GM19438 (cell line): ENCODE measurements around the gene CYP2R1.

Source experiments
- ATAC-seq: cut with Tn5 transposase; IDR thresholded peaks from one replicate; pipeline ENCODE4 v1.9.1; 2021; ENCODE audit warnings: low read depth; ENCODE audit not compliant: unreplicated experiment

The CYP2R1 gene

DNA sequence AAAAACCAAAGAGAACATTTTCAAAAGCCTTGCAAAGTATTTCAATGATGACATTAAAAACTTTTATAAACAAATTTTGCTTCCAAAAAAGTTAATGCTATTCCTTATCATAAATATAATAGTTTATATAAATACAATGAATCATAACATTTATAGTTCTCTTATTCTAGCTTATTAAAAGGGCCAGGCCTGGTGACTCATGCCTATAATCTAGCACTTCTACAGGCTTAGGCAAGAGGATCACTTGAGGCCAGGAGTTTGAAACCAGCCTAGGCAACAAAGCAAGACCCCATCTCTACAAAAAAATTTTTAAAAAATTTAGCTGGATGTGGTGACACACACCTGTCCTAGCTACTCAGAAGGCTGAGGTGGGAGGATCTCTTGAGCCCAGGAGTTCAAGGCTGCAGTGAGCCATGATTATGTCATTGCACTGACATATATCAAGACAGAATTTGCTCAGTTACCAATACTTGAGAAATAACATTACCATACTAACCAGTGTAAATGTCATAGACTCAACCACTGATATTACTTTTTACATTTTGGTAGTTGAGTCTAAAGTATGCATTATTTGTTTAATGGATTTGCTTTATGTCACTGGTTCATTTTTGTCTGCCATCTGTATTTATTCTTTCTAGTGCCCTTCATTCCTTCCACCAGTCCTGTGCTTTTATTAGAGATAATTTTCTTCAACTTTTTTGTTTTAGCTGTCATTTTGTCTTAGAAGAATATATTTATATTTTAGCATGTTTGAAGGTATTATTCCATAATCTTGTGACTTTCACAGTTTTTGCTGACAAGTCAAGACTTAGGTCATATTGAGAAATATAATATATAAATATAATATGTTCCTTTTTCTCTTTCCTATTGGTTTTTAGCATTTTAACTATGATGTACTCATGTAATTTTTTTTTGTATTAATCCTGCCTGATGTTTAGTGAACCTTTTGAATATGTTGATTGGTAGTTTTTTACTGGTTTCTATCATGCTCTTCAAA is 56.2 kb downstream of the CYP2R1 start:
- no peak for ATAC-seq
